Heart left ventricle (tissue), 16 donors: ENCODE measurements around the gene GATM. TPM values are rescaled to one million over a fixed set of nuclear protein-coding genes. Genes with fewer than 3 reads are reported as not detected.

Source experiments
- ATAC-seq, 4 donors: fragments of 200-7000 bp; cut with Tn5 transposase; one replicate each; pipeline ENCODE4 v1.9.1; 2020 to 2022; ENCODE audit warnings: moderate library complexity in 4 of 4, mild to moderate bottlenecking in 3 of 4, moderate number of reproducible peaks in 1 of 4
- DNase-seq, 5 donors: peaks; one replicate each; pipeline ENCODE4 v3.0.0-alpha.2; 2020
- H3K27ac ChIP-seq, 12 donors: fragments of 200-600 bp; sonication (generic) in 4 of 12; one replicate each; pipeline versions ENCODE4 v1.5.0 to v1.8.0; 2016 to 2022; ENCODE audit warnings: mild to moderate bottlenecking in 2 of 12
- H3K27me3 ChIP-seq, 9 donors: fragments of 200-600 bp; sonication (generic) in 2 of 9; one replicate each; pipeline versions ENCODE4 v1.5.1 to v1.8.0; 2016 to 2022; ENCODE audit warnings: mild to moderate bottlenecking in 3 of 9
- H3K36me3 ChIP-seq, 9 donors: fragments of 200-600 bp; sonication (generic) in 2 of 9; one replicate each; pipeline versions ENCODE4 v1.5.0 to v1.8.0; 2018 to 2022; ENCODE audit warnings: mild to moderate bottlenecking in 2 of 9
- H3K4me1 ChIP-seq, 12 donors: fragments of 200-600 bp; sonication (generic) in 4 of 12; one replicate each; pipeline versions ENCODE4 v1.5.0 to v1.8.0; 2016 to 2022; ENCODE audit warnings: mild to moderate bottlenecking in 3 of 12
- H3K4me3 ChIP-seq, 12 donors: fragments of 200-600 bp; sonication (generic) in 4 of 12; one replicate each; pipeline versions ENCODE4 v1.5.0 to v1.8.0; 2017 to 2022; ENCODE audit warnings: mild to moderate bottlenecking in 9 of 12, moderate library complexity in 4 of 12
- H3K9me3 ChIP-seq, 12 donors: fragments of 200-600 bp; sonication (generic) in 4 of 12; one replicate each; pipeline versions ENCODE4 v1.5.0 to v1.8.0; 2016 to 2022; ENCODE audit warnings: mild to moderate bottlenecking in 1 of 12
- CTCF ChIP-seq, 12 donors: fragments of 200-600 bp; sonication (generic) in 4 of 12; IDR thresholded peaks; one replicate each; pipeline versions ENCODE4 v1.5.0 to v1.8.0; 2018 to 2022; ENCODE audit warnings: antibody characterized with exemption in 12 of 12, mild to moderate bottlenecking in 5 of 12
- POLR2A ChIP-seq, 2 donors: fragments of 450-650 bp; IDR thresholded peaks; one replicate each; pipeline ENCODE4 v1.6.1; 2017; ENCODE audit warnings: antibody characterized with exemption in 2 of 2, mild to moderate bottlenecking in 2 of 2, moderate library complexity in 2 of 2
- WGBS, 4 donors: extraction: QIAGEN DNeasy Blood & Tissue Kit in 2 of 4; methylation state at CpG; one replicate each; pipeline versions ENCODE4 v1.1.5 to v1.1.7; 2013 to 2018; 5-methylcytosine and 5-hydroxymethylcytosine counted together
- intact Hi-C, 10 donors: fragments of 100-400 bp; cut with DNase I; formaldehyde crosslinking; loops; one replicate each; pipeline versions ENCODE4 v1.11.1 to v1.14.2; 2022
- polyA plus RNA-seq, 2 donors: library from polyadenylated mRNA; stranded (reverse); fragments of 200-250 nt; gene quantifications; one replicate each; pipeline ENCODE4 v1.2.3, GENCODE V29; 2013
- total RNA-seq, 9 donors: library from RNA; depleted of rRNA in 2 of 9; stranded (reverse); fragments of >200 nt in 2 of 9; fragmentation: NEBNext Ultra II Directional in 3 of 9; extraction: Animal tissue kit (Norgen Biotek cat#: 25700) in 3 of 9; gene quantifications; one replicate each; pipeline versions ENCODE4 v1.1.0 to v1.2.4, GENCODE V29; 2016 to 2023
- donor health status: ischemic (EF 13 %, LVEDD 7.1; RV severe dilation, severe dysfunction).
- donor health status: healthy with polysubstance abuse.
- donor health status: DM: no; HTN: yes; CAD: no.
- donor health status: DM: no; HTN: no; CAD: no.
- donor health status: ischemic (EF 25% LVEDD 6.9; RV normal size, moderate dysfunction).
- donor health status: ischemic (EF 25% LVEDD 5.7; RV mildly dilated, moderate dysfunction).
- donor health status: healthy.
- donor health status: DM: yes; HTN: yes; CAD: no.
- donor health status: ischemic (EF 35%, LVEDD 5.7; RV mildly dilated, moderate dysfunction).
- donor health status: nonischemic (EF 11% LVEDD 7.7; RV severe dilation, severe dysfunction).
- donor health status: DM: yes; HTN: yes; CAD: no.
- donor health status: PGD.
- donor health status: ischemic (EF 29% LVEDD 5.4; RV normal size, mild dysfunction).
- donor health status: nonischemic (EF 23%, LVEDD 6.1; RV moderate dilation, normal function).

GATM gene
- total and polyA plus RNA-seq, 11 donors = 8.3 to 121 (median 18.5) TPM

- H3K4me3 ChIP-seq = no peak overlapping the region
- H3K27ac ChIP-seq = no peak overlapping the region
- H3K9me3 ChIP-seq = no peaks in the 10 kb centered on the region
- H3K4me1 ChIP-seq = peaks cover 0 to 10% (median 0%) of the 10 kb centered on the region in 12 donors
- no peak for ATAC-seq
- TF ChIP-seq POLR2A (IDR thresholded peaks at IDR 0.05) (no peak), CTCF (IDR thresholded peaks at IDR 0.05) (no peak)
- H3K27me3 ChIP-seq = peaks cover 0 to 5% (median 0%) of the 10 kb centered on the region in 9 donors
- no peak for DNase-seq
- no peaks in the 10 kb centered on the region for H3K36me3 ChIP-seq
- intact Hi-C loops = no loop called here
Measured at GRCh38 chr15:45347989-45348388, 30.4 kb downstream of the GATM start.

GRCh38 chr15:45347033-45347432, 31.3 kb downstream of the GATM start:
- ATAC-seq (no peak), DNase-seq (no peak)
- H3K27ac ChIP-seq = no peak overlapping the region
- intact Hi-C loops = no loop called here
- peaks cover 0 to 10% (median 0%) of the 10 kb centered on the region in 12 donors for H3K4me1 ChIP-seq
- no peak overlapping the region for H3K4me3 ChIP-seq
- H3K36me3 ChIP-seq = no peaks in the 10 kb centered on the region
- H3K27me3 ChIP-seq = peaks cover 0 to 5% (median 0%) of the 10 kb centered on the region in 9 donors
- TF ChIP-seq POLR2A (IDR thresholded peaks at IDR 0.05) = no peak
- no peak for TF ChIP-seq CTCF (IDR thresholded peaks at IDR 0.05)
- no peaks in the 10 kb centered on the region for H3K9me3 ChIP-seq
- WGBS, 4 donors = 62 to 88% (median 76%) methylated on average over 4 of the region's 4 CpGs

- intact Hi-C loops = no loop called here
- ATAC-seq (peak in 2 of 4 donors; percentile 36 to 41), DNase-seq (peak in 1 of 5 donors; percentile 32)
- Histone ChIP-seq H3K27me3 (peaks cover 0 to 5% (median 0%) of the 10 kb centered on the region in 9 donors), H3K4me3 (no peak overlapping the region), H3K4me1 (peaks cover 0 to 10% (median 0%) of the 10 kb centered on the region in 12 donors), H3K27ac (no peak overlapping the region), H3K36me3 (no peaks in the 10 kb centered on the region), H3K9me3 (no peaks in the 10 kb centered on the region)
- TF ChIP-seq POLR2A (IDR thresholded peaks at IDR 0.05) (no peak), CTCF (IDR thresholded peaks at IDR 0.05) (peak in 1 of 12 donors; percentile 4)
- 19 to 37% (median 31%) methylated on average over 3 of the region's 3 CpGs for WGBS, 4 donors
Measured at GRCh38 chr15:45346381-45346780, 32.0 kb downstream of the GATM start.

- no peak overlapping the region for H3K4me3 ChIP-seq
- ATAC-seq = no peak
- H3K27ac ChIP-seq = no peak overlapping the region
- no peak for TF ChIP-seq CTCF (IDR thresholded peaks at IDR 0.05)
- no peak for TF ChIP-seq POLR2A (IDR thresholded peaks at IDR 0.05)
- H3K36me3 ChIP-seq = no peaks in the 10 kb centered on the region
- no peaks in the 10 kb centered on the region for H3K27me3 ChIP-seq
- intact Hi-C loops = no loop called here
- H3K4me1 ChIP-seq = peaks cover 0 to 10% (median 0%) of the 10 kb centered on the region in 12 donors
- no peak for DNase-seq
- 74 to 81% (median 78%) methylated on average over 2 of the region's 2 CpGs for WGBS, 4 donors
- no peaks in the 10 kb centered on the region for H3K9me3 ChIP-seq
Measured at GRCh38 chr15:45343258-45343860, 35.0 kb downstream of the GATM start.
